ENCODE data around the gene HDAC7.

Gene HDAC7

DNA sequence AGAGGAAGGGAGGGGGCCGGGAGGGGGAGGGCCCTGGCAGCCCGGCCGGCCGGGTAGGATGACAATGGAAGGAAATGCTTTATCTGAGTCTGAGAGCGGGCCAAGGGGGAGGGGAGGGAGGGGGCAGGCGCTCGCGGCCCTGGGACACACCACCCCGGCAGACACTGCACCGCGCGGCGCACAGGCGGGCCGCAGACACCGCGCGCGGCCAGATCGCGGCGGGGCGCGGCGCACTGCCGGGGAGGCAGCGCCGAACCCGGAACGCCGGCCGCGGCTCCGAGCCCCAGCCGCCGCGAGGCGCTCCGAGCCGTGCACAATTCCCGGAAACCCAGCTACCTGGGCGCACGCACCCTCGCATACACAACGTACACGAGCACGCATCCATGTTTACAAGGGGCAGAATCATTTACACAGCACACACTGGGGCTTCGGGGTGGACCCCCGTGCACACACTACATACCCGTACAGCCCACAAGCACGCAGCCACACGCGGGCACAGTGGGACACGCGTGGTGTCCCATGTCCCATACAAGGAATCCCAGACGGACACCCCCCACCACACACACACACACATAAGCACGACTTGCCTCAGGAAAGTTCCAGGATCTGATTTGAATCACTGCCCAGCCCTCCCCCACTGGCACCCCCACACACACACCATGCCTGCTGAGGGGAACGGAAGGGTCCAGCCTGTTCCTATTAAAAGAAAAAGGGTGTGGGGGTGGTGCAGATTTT, at the start of gene HDAC7:
TSS of gene HDAC7 (minus strand) at position 8 of the 735 bp plus-strand sequence. CDS start 118 bp downstream, outside the sequence.
- peak; percentile 81 for DNase-seq (ENCODE audit: low read depth, low spot score)

DNA sequence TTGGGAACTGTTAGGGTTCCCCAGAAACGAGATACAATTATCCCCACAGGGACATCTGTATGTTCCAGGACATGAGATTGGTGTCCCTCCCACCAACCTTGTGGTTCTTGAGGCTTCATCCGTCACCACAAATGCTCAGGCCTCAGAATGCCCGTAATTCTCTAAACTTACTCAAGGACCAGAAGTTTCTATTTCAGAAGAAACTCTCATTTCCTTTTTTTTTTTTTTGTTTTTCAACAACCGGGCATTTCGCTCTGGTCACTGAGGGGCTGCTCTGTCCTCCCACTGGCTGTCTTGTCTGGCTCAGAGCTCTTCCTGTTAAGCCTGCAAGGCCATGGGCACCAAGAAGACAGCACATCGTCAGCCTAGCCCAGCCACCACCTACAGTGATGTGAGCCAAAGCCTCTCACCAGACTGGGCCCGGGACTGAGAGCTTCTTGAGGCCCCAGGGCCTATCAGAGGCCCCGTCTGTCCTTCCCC, 48.9 kb upstream of the HDAC7 start:
- no peak for DNase-seq (ENCODE audit: low read depth, low spot score)

GRCh38 chr12:47868041-47868440, 48.3 kb upstream of the HDAC7 start:
- no peak for DNase-seq (ENCODE audit: low read depth, low spot score)

GRCh38 chr12:47867495-47867941, 47.8 kb upstream of the HDAC7 start:
- no peak for DNase-seq (ENCODE audit: low read depth, low spot score)

GRCh38 chr12:47864646-47865235, 45.0 kb upstream of the HDAC7 start:
- no peak for DNase-seq (ENCODE audit: low read depth, low spot score)

- no peak for DNase-seq (ENCODE audit: low read depth, low spot score)
Measured at GRCh38 chr12:47863985-47864384, 44.3 kb upstream of the HDAC7 start.

DNA sequence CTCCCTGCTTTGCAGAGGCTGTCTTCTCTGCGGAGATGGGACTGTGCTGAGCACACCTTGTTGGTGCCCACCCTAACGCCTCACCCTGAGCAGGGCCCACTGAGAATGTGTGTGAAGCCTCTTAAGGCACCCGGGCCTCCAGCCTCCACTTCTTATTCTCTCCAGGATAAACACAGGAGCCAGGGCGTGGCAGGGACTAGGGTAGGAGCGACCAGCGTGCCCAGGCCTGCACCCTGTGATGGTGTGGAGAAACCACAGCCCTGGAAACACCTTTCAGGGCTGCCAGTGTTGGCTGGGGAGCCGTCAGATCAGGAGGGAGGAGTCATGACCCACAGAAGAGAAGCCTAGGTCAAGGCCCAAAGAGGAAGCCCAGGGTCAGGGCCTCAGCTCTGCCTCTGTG, 43.8 kb upstream of the HDAC7 start:
- no peak for DNase-seq (ENCODE audit: low read depth, low spot score)

- no peak for DNase-seq (ENCODE audit: low read depth, low spot score)
Measured at GRCh38 chr12:47862881-47863280, 43.2 kb upstream of the HDAC7 start.

- DNase-seq (ENCODE audit: low read depth, low spot score) = no peak
Measured at GRCh38 chr12:47862167-47862750, 42.6 kb upstream of the HDAC7 start.

- DNase-seq (ENCODE audit: low read depth, low spot score) = no peak
Measured at GRCh38 chr12:47860873-47861272, 41.2 kb upstream of the HDAC7 start.

DNA sequence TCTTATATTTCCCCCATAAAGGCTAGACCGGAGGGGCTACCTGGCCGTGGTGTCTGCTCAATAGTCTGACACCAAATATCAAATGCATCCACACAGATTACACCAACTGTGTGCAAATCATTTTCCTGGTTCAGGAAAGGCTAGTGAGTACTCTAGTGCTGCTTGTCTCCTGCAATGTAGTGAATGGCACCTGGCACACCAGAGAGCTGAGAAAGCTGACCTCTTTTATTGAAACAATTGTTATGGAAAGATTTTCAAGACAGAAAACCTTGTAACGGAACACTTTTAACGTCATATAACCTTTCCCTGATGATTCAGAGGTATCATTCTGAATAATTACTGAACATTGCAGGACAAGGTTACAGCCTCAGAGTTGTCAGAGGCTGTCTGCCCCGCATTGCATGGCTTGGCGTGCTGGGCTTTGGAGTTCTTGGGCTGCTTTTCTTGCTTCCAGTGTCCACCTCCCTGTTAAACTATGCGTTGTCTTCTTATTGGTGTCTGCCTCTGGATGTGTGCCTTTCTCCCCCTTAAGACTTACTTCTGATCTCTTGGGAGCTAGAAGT, 40.7 kb upstream of the HDAC7 start:
- no peak for DNase-seq (ENCODE audit: low read depth, low spot score)

GRCh38 chr12:47858511-47859266, 39.0 kb upstream of the HDAC7 start:
- DNase-seq (ENCODE audit: low read depth, low spot score) = no peak

- DNase-seq (ENCODE audit: low read depth, low spot score) = no peak
Measured at GRCh38 chr12:47856721-47857575, 37.2 kb upstream of the HDAC7 start.

GRCh38 chr12:47856094-47856493, 36.4 kb upstream of the HDAC7 start:
- DNase-seq (ENCODE audit: low read depth, low spot score) = no peak

- DNase-seq (ENCODE audit: low read depth, low spot score) = peak; percentile 14
Measured at GRCh38 chr12:47855502-47855901, 35.8 kb upstream of the HDAC7 start.

- no peak for DNase-seq (ENCODE audit: low read depth, low spot score)
Measured at GRCh38 chr12:47854531-47854930, 34.8 kb upstream of the HDAC7 start.

GRCh38 chr12:47852096-47852571, 32.4 kb upstream of the HDAC7 start:
- DNase-seq (ENCODE audit: low read depth, low spot score) = peak; percentile 41

- no peak for DNase-seq (ENCODE audit: low read depth, low spot score)
Measured at GRCh38 chr12:47851303-47851952, 31.7 kb upstream of the HDAC7 start.

DNA sequence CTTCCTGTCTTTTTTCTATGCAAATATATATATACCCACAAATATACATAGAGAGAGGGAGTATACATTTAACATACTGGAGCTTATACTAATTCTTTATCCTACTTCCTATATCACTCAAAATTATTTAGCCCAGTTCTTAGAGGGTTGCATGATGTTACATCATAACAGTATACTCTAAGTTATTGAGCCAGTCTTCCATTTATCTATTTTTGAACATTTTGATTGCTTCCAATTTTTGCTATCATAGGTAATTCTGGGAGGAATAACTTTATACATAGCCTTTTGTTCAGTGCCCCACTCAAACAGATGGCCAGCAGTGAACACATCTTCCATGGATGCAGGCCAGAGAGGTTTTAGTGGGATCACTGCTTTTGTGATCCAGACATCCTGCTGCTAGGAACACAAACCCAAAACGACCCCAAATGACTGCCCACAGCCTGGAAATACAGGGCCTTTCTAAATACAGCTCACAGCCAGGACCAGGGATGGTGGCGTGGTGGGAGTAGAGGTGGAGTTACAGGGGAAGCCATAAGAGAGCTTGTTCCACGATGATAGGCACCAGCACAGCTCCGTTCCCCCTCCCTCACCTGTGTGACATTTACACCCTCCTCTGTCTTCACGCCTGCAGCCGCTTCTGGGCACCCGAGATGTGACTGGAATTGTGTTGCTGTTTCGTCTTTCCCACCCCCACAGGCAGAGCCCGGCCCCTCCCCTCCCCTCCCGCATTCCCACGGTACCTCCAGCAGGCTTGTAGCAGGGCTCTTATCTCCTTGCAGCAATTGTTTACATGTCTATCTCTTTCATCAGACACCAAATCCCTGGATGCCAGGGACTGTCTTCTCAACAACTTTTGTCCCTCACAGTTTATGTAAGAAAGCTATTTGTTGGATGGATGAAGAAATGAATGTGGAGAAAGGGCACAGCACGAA, 30.7 kb upstream of the HDAC7 start:
- DNase-seq (ENCODE audit: low read depth, low spot score) = peak; percentile 37
